Measurements from ENCODE around the gene TMC1.

Gene TMC1

DNA sequence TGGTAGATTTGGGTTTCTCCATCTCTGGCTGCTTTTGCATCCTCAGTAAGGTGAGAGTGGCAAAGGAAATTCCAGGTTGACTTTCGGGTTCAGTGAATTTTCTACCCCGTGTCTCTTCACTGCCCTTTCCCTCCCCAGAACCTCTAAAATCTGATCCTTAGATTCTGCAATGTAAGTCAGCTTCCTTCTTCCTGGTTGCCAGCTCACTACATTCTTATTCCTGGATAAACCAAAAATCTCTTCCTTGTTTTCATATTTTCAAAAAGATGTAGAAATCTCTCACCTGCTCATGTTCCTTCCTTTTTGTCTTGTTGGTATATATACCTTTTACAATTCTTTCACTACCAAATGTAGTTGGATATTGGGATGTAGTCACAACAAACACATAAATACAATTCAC is 145.8 kb downstream of the TMC1 start:
- DNase-seq (ENCODE audit: low spot score), result no peak
- no peak for TF ChIP-seq CTCF (IDR thresholded peaks at IDR 0.05; ENCODE audit: borderline replicate concordance, control extremely low read depth, extremely low read depth, insufficient read depth, missing control alignments)
- in situ Hi-C loops (cut with MboI; ENCODE audit: low sequenced_read_pairs, unreplicated experiment), result no loop called here

- DNase-seq (ENCODE audit: low spot score), result no peak
- in situ Hi-C loops (cut with MboI; ENCODE audit: low sequenced_read_pairs, unreplicated experiment), result no loop called here
- no peak for TF ChIP-seq CTCF (IDR thresholded peaks at IDR 0.05; ENCODE audit: borderline replicate concordance, control extremely low read depth, extremely low read depth, insufficient read depth, missing control alignments)
Observed at GRCh38 chr9:72674961-72675360, 153.6 kb downstream of the TMC1 start.

- no peak for DNase-seq (ENCODE audit: low spot score)
- in situ Hi-C loops (cut with MboI; ENCODE audit: low sequenced_read_pairs, unreplicated experiment), result no loop called here
- TF ChIP-seq CTCF (IDR thresholded peaks at IDR 0.05; ENCODE audit: borderline replicate concordance, control extremely low read depth, extremely low read depth, insufficient read depth, missing control alignments), result no peak
Observed at GRCh38 chr9:72675586-72675985, 154.2 kb downstream of the TMC1 start.

GRCh38 chr9:72680593-72681282 is 159.3 kb downstream of the TMC1 start:
- DNase-seq (ENCODE audit: low spot score), result no peak
- in situ Hi-C loops (cut with MboI; ENCODE audit: low sequenced_read_pairs, unreplicated experiment), result no loop called here
- TF ChIP-seq CTCF (IDR thresholded peaks at IDR 0.05; ENCODE audit: borderline replicate concordance, control extremely low read depth, extremely low read depth, insufficient read depth, missing control alignments), result no peak

DNA sequence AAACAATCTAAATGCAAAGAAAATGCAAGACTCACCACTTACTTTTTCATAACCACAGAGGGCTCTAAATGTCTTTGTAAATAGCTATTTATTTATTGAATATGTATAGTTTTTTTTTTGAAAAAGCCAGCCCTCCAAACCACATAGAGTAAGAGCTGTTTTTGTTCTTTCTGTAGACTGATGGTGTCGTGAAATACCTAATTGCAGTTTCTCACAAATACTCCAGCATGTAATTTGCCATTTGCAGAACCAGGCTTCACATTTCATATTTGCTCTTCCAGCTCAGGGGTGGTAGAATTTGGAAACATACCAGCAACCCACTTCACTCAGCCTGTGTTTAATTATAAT is 159.8 kb downstream of the TMC1 start:
- TF ChIP-seq CTCF (IDR thresholded peaks at IDR 0.05; ENCODE audit: borderline replicate concordance, control extremely low read depth, extremely low read depth, insufficient read depth, missing control alignments), result no peak
- in situ Hi-C loops (cut with MboI; ENCODE audit: low sequenced_read_pairs, unreplicated experiment), result no loop called here
- no peak for DNase-seq (ENCODE audit: low spot score)

GRCh38 chr9:72684615-72685014 is 163.2 kb downstream of the TMC1 start:
- in situ Hi-C loops (cut with MboI; ENCODE audit: low sequenced_read_pairs, unreplicated experiment), result no loop called here
- no peak for TF ChIP-seq CTCF (IDR thresholded peaks at IDR 0.05; ENCODE audit: borderline replicate concordance, control extremely low read depth, extremely low read depth, insufficient read depth, missing control alignments)
- no peak for DNase-seq (ENCODE audit: low spot score)

Measured in GM13976 (cell line).